H1 (cell line): ENCODE data around the gene RANBP17. TPM values are rescaled to one million over a fixed set of nuclear protein-coding genes. Genes with fewer than 3 reads are reported as not detected.

Source experiments
- CTCF ChIA-PET: fragments of 300-600 bp; sonication (Branson Sonifier 250); formaldehyde crosslinking; loops from one replicate; lab custom pipeline; 2021; ENCODE audit not compliant: partially characterized antibody; lab: Charles Lee
- POLR2A ChIA-PET: fragments of 300-600 bp; sonication (Branson Sonifier 250); formaldehyde crosslinking; loops from one replicate; lab custom pipeline; 2021; ENCODE audit warnings: inconsistent platforms; ENCODE audit not compliant: partially characterized antibody; lab: Charles Lee
- DNase-seq, 2 experiments: peaks; one replicate each; pipeline versions ENCODE4 v3.0.0 to v3.0.0-alpha.2; 2010 to 2022; ENCODE audit warnings: low spot score in 2 of 2, low read depth in 1 of 2, mixed read lengths in 1 of 2
- FAIRE-seq: peaks from 2 replicates; lab custom pipeline; 2011; peaks lifted over from hg19 to GRCh38; lab: Jason Lieb, UNC
- H2AFZ ChIP-seq: 2 replicates; pipeline ENCODE4 v1.8.1; 2012; ENCODE audit warnings: low read length, inconsistent platforms
- H2AK5ac ChIP-seq: 2 replicates; pipeline ENCODE4 v1.6.1; 2013; ENCODE audit warnings: low read depth, low read length
- H2BK120ac ChIP-seq: replicated peaks from 2 replicates; pipeline ENCODE3; 2013; ENCODE audit warnings: low read depth, low read length, inconsistent platforms
- H2BK12ac ChIP-seq: 2 replicates; pipeline ENCODE4 v1.6.1; 2013; ENCODE audit warnings: low read depth, low read length
- H2BK15ac ChIP-seq: 2 replicates; pipeline ENCODE4 v1.6.1; 2013; ENCODE audit warnings: low read length
- H2BK20ac ChIP-seq: 2 replicates; pipeline ENCODE4 v1.6.1; 2013; ENCODE audit warnings: low read length
- H2BK5ac ChIP-seq: 2 replicates; pipeline ENCODE4 v1.6.1; 2013; ENCODE audit warnings: low read depth, low read length
- H3K14ac ChIP-seq: 2 replicates; pipeline ENCODE4 v1.6.1; 2013; ENCODE audit warnings: inconsistent platforms; ENCODE audit not compliant: insufficient read length
- H3K18ac ChIP-seq: 2 replicates; pipeline ENCODE4 v1.6.1; 2013; ENCODE audit warnings: low read length; ENCODE audit errors: extremely low read depth
- H3K23ac ChIP-seq: 2 replicates; pipeline ENCODE4 v1.6.1; 2013; ENCODE audit warnings: inconsistent platforms; ENCODE audit not compliant: insufficient read length
- H3K23me2 ChIP-seq: 2 replicates; pipeline ENCODE4 v1.6.1; 2013; ENCODE audit warnings: low read depth, low read length
- H3K27ac ChIP-seq: 2 replicates; pipeline ENCODE4 v1.6.1; 2011; ENCODE audit warnings: low read depth, low read length, inconsistent platforms
- H3K27me3 ChIP-seq, 4 experiments: replicated peaks in 1 of 4; 1 replicate in 1 of 4; 2 replicates in 3 of 4; pipeline versions ENCODE4 v1.6.1 to v1.8.1; 2011 to 2013; ENCODE audit warnings: low read length in 3 of 4, mild to moderate bottlenecking in 3 of 4, inconsistent platforms in 2 of 4, mixed read lengths in 2 of 4, moderate library complexity in 1 of 4; ENCODE audit not compliant: control insufficient read depth in 3 of 4, insufficient read depth in 3 of 4; ENCODE audit errors: extremely low read depth in 1 of 4
- H3K36me3 ChIP-seq, 4 experiments: 2 replicates each; pipeline versions ENCODE4 v1.6.1 to v1.8.1; 2011 to 2013; ENCODE audit warnings: mild to moderate bottlenecking in 4 of 4, low read length in 3 of 4, moderate library complexity in 2 of 4, control low read depth in 1 of 4, inconsistent platforms in 1 of 4; ENCODE audit not compliant: insufficient read depth in 4 of 4, control insufficient read depth in 2 of 4
- H3K4ac ChIP-seq: replicated peaks from 2 replicates; pipeline ENCODE3; 2013; ENCODE audit warnings: low read length, low read depth, mixed read lengths, inconsistent platforms; ENCODE audit not compliant: insufficient read length
- H3K4me1 ChIP-seq, 4 experiments: replicated peaks in 1 of 4; 1 replicate in 1 of 4; 2 replicates in 3 of 4; pipeline versions ENCODE4 v1.6.1 to v1.8.1; 2011 to 2013; ENCODE audit warnings: low read length in 3 of 4, inconsistent platforms in 2 of 4, mixed read lengths in 1 of 4; ENCODE audit not compliant: insufficient read depth in 4 of 4, control insufficient read depth in 3 of 4
- H3K4me2 ChIP-seq, 2 experiments: 2 replicates each; pipeline versions ENCODE4 v1.6.1 to v1.8.1; 2011 to 2013; ENCODE audit warnings: low read depth in 2 of 2, low read length in 2 of 2, control low read depth in 1 of 2, inconsistent platforms in 1 of 2, mild to moderate bottlenecking in 1 of 2; ENCODE audit not compliant: insufficient read depth in 1 of 2
- H3K4me3 ChIP-seq, 4 experiments: fragments of 200-600, 300-600 bp in 1 of 4; sonication (generic), shearing (Covaris generic), sonication (Bioruptor Twin) in 1 of 4; 2 replicates each; pipeline versions ENCODE4 v1.5.1 to v1.8.1; 2011 to 2016; ENCODE audit warnings: low read length in 4 of 4, low read depth in 3 of 4, control low read depth in 2 of 4, inconsistent platforms in 2 of 4, mild to moderate bottlenecking in 2 of 4, mixed read lengths in 1 of 4, moderate library complexity in 1 of 4; ENCODE audit not compliant: insufficient read depth in 2 of 4; ENCODE audit errors: extremely low read depth in 1 of 4
- H3K56ac ChIP-seq: replicated peaks from 2 replicates; pipeline ENCODE3; 2013; ENCODE audit warnings: low read depth, mild to moderate bottlenecking, mixed read lengths, low read length, inconsistent platforms; ENCODE audit not compliant: insufficient read length
- H3K79me1 ChIP-seq: 2 replicates; pipeline ENCODE4 v1.6.1; 2013; ENCODE audit warnings: low read depth, low read length, control low read depth
- H3K79me2 ChIP-seq, 2 experiments: 2 replicates each; pipeline versions ENCODE4 v1.6.1 to v1.8.1; 2012 to 2013; ENCODE audit warnings: low read length in 2 of 2, mild to moderate bottlenecking in 2 of 2, inconsistent platforms in 1 of 2; ENCODE audit not compliant: insufficient read depth in 2 of 2, control insufficient read depth in 1 of 2
- H3K9ac ChIP-seq, 4 experiments: replicated peaks in 1 of 4; 1 replicate in 1 of 4; 2 replicates in 3 of 4; pipeline versions ENCODE4 v1.6.1 to v1.8.1; 2011 to 2013; ENCODE audit warnings: low read depth in 3 of 4, low read length in 3 of 4, control low read depth in 2 of 4, mild to moderate bottlenecking in 2 of 4, moderate library complexity in 2 of 4, inconsistent platforms in 1 of 4; ENCODE audit errors: extremely low read depth in 1 of 4
- H3K9me3 ChIP-seq, 2 experiments: 2 replicates each; pipeline versions ENCODE4 v1.6.1 to v1.8.1; 2012 to 2013; ENCODE audit warnings: mild to moderate bottlenecking in 2 of 2, moderate library complexity in 2 of 2, control low read depth in 1 of 2, inconsistent platforms in 1 of 2, low read depth in 1 of 2, low read length in 1 of 2, mixed read lengths in 1 of 2; ENCODE audit not compliant: insufficient read depth in 2 of 2
- H4K20me1 ChIP-seq, 2 experiments: replicated peaks in 1 of 2; 2 replicates each; pipeline versions ENCODE3 to v1.8.1; 2011 to 2013; ENCODE audit warnings: inconsistent platforms in 2 of 2, low read length in 2 of 2, mild to moderate bottlenecking in 1 of 2; ENCODE audit not compliant: insufficient read depth in 2 of 2, control insufficient read depth in 1 of 2
- H4K5ac ChIP-seq: 2 replicates; pipeline ENCODE4 v1.6.1; 2013; ENCODE audit warnings: low read length, low read depth, mixed read lengths, inconsistent platforms; ENCODE audit not compliant: insufficient read length
- H4K8ac ChIP-seq: 2 replicates; pipeline ENCODE4 v1.8.0; 2013; ENCODE audit warnings: mild to moderate bottlenecking, moderate library complexity, low read length, inconsistent platforms; ENCODE audit not compliant: insufficient read depth; ENCODE audit errors: extremely low read depth
- H4K91ac ChIP-seq: replicated peaks from 2 replicates; pipeline ENCODE3; 2013; ENCODE audit warnings: low read length, mixed read lengths, inconsistent platforms; ENCODE audit not compliant: insufficient read length
- CTBP2 ChIP-seq: IDR thresholded peaks from 2 replicates; pipeline ENCODE4 v1.7.0; 2011; ENCODE audit warnings: borderline replicate concordance, mild to moderate bottlenecking, moderate library complexity, mixed read lengths, low read length; ENCODE audit not compliant: insufficient read depth, insufficient read length
- EZH2 ChIP-seq: fragments of 200-600 bp; sonication (generic); IDR thresholded peaks from 2 replicates; pipeline ENCODE4 v1.7.1; 2012; ENCODE audit warnings: low read depth, mild to moderate bottlenecking, moderate library complexity, low read length, inconsistent platforms; ENCODE audit not compliant: severe bottlenecking
- MAFK ChIP-seq: IDR thresholded peaks from 2 replicates; pipeline ENCODE4 v1.6.1; 2012; ENCODE audit warnings: low read depth, mild to moderate bottlenecking, improper control_type of control experiment, low read length
- NANOG ChIP-seq: IDR thresholded peaks from 2 replicates; pipeline ENCODE4 v1.6.1; 2011; ENCODE audit warnings: low read length, low read depth, mild to moderate bottlenecking, inconsistent platforms; ENCODE audit not compliant: insufficient read depth, poor library complexity, severe bottlenecking
- NRF1 ChIP-seq: IDR thresholded peaks from 2 replicates; pipeline ENCODE4 v1.6.1; 2011; ENCODE audit warnings: mild to moderate bottlenecking, low read depth, low read length, improper control_type of control experiment
- PHF8 ChIP-seq: fragments of 200-600 bp; sonication (generic); conservative IDR thresholded peaks from 2 replicates; pipeline ENCODE4 v1.7.1; 2012; ENCODE audit warnings: low read depth, mild to moderate bottlenecking, inconsistent platforms, low read length, moderate library complexity
- POU5F1 ChIP-seq: IDR thresholded peaks from 2 replicates; pipeline ENCODE4 v1.6.1; 2011; ENCODE audit warnings: low read depth, mild to moderate bottlenecking, low read length, moderate library complexity
- RFX5 ChIP-seq: IDR thresholded peaks from 2 replicates; pipeline ENCODE4 v1.6.1; 2011; ENCODE audit warnings: low read depth, low read length, improper control_type of control experiment, borderline replicate concordance
- RNF2 ChIP-seq: fragments of 200-900, 300-1000 bp; sonication (generic); IDR thresholded peaks from 2 replicates; pipeline ENCODE4 v1.7.1; 2016; ENCODE audit warnings: borderline replicate concordance, low read depth, mild to moderate bottlenecking, antibody characterized with exemption, low read length; ENCODE audit not compliant: poor library complexity, severe bottlenecking; ENCODE audit errors: missing control alignments
- SUZ12 ChIP-seq: fragments of 200-600 bp; sonication (generic); IDR thresholded peaks from 2 replicates; pipeline ENCODE4 v1.6.1; 2012; ENCODE audit warnings: mild to moderate bottlenecking, inconsistent platforms, low read length, moderate library complexity, mixed read lengths
- WGBS, 2 experiments: shearing (Covaris generic) in 1 of 2; methylation state at CpG; one replicate each; pipeline versions ENCODE4 v1.1.6 to v1.1.7; 2013 to 2015; ENCODE audit warnings: low lambda C conversion rate in 2 of 2, mixed read lengths in 2 of 2, inconsistent platforms in 1 of 2, low coverage in 1 of 2, missing lambda C conversion rate in 1 of 2; ENCODE audit not compliant: insufficient replicate concordance in 2 of 2, insufficient coverage in 1 of 2, insufficient read length in 1 of 2; ENCODE audit errors: extremely low coverage in 1 of 2, missing lambda C conversion rate in 1 of 2; 5-methylcytosine and 5-hydroxymethylcytosine counted together
- polyA plus RNA-seq, 7 experiments: library from polyadenylated mRNA; depleted of rRNA in 3 of 7; stranded (reverse) in 5 of 7; unstranded in 2 of 7; fragments of >200 nt in 5 of 7; fragments of 200-250 nt in 2 of 7; gene quantifications; 1 replicate in 5 of 7; 2 replicates in 1 of 7; 4 replicates in 1 of 7; pipeline versions ENCODE4 v1.2.1 to v1.2.3, GENCODE V29; 2011 to 2013; ENCODE audit warnings: missing spikeins in 2 of 7, mixed read lengths in 2 of 7
- total RNA-seq: library from RNA; stranded (reverse); fragmentation: NEBNext Ultra II Directional; extraction: Animal tissue kit (Norgen Biotek cat#: 25700); gene quantifications from 2 replicates; pipeline ENCODE4 v1.2.1, GENCODE V29; 2021

RANBP17 gene
- total and polyA plus RNA-seq, 2 of the 8 experiments (the other 6 are each of a cell fraction or from before 2014, with no cell fraction given): 8.6 to 21.3 TPM

DNA sequence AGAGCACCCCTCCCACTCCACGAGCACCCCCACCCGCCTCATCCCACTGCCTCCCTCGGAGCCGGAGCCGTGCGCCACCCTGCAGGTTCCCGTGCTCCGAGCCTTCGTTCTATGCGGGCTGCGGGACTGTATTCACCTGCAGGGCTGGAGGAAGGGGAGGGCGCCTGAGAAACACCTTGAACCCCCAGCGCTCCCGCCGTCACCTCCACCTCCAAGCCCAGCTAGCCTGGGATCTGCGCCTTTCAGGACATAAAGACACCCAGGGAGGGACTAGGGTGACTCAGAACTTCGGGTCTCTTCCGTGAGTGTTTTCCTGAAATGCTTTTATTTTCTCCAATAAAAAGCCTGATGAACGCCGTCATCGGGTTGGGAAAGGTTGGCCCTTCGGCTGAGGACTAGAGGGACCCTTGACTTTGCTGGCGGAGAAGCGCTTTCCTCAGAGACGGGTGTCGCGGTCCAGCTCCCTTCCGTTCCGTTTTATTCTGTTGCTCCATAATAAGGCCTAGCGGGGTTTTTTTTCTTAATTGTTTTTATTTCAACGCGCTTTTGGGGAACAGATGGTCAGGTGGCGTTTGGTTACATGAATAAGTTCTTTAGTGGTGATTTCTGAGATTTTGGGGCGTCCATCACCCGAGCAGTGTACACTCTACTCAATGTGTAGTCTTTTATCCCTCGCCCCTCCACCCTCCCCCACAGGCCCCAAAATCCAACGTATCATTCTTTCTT, 451.8 kb downstream of the RANBP17 start:
- Histone ChIP-seq H3K9ac (no peak overlapping the region), H4K8ac (no peak overlapping the region), H3K27ac (no peak overlapping the region), H2AK5ac (no peak overlapping the region), H3K14ac (no peak overlapping the region), H2BK5ac (no peak overlapping the region), H3K9me3 (no peaks in the 10 kb centered on the region; a peak in 1 of 4 replicates), H2BK15ac (no peak overlapping the region), H4K91ac (no peak overlapping the region), H3K79me2 (no peaks in the 10 kb centered on the region), H3K4me1 (peaks cover 0 to 39% (median 23%) of the 10 kb centered on the region in 4 experiments; a peak in 6 of 7 replicates), H3K36me3 (peaks cover 0 to 24% (median 0%) of the 10 kb centered on the region in 4 experiments; a peak in 1 of 8 replicates), H2BK120ac (no peak overlapping the region), H3K4me2 (peak overlapping the region; percentile 22 to 55; a peak in 3 of 4 replicates), H2BK12ac (no peak overlapping the region), H4K20me1 (peaks cover 16 to 39% of the 10 kb centered on the region in 2 experiments), H4K5ac (no peak overlapping the region), H3K79me1 (no peaks in the 10 kb centered on the region), H3K4me3 (no peak overlapping the region; a peak in 1 of 8 replicates), H3K23me2 (peaks cover 2% of the 10 kb centered on the region; the same call in 1 of the 2 replicates), H3K27me3 (peaks cover 94 to 100% (median 99%) of the 10 kb centered on the region in 4 experiments), H3K4ac (no peak overlapping the region), H2AFZ (no peak overlapping the region), H3K18ac (no peak overlapping the region), H3K23ac (no peak overlapping the region), H2BK20ac (no peak overlapping the region), H3K56ac (no peak overlapping the region)
- DNase-seq: no peak
- CTCF ChIA-PET: no interaction called here
- 11% methylated on average over 37 of the region's 37 CpGs; no CpG with 5 or more reads in 1 of the 2 experiments for WGBS, 2 experiments
- no peak for FAIRE-seq
- POLR2A ChIA-PET: no interaction called here
- TF ChIP-seq PHF8 (no peak), NRF1 (no peak), CTBP2 (peak; percentile 85), SUZ12 (peak; percentile 88), POU5F1 (no peak), EZH2 (peak; percentile 79), NANOG (no peak), RFX5 (no peak), MAFK (no peak), RNF2 (peak; percentile 95)
